Measurements from ENCODE around the gene INO80B.
"Not testable (repeated sequence)": the region's sequence is repeated elsewhere in the genome, so short reads cannot be mapped to it uniquely, and the experiment has no call there.

The INO80B gene

GRCh38 chr2:74426181-74426758, 28.6 kb upstream of the INO80B start:
- DNase-seq, result no peak

- DNase-seq, result no peak
Observed at GRCh38 chr2:74427551-74427950, 27.3 kb upstream of the INO80B start.

GRCh38 chr2:74428675-74429074, 26.2 kb upstream of the INO80B start:
- DNase-seq, result no peak

- no peak for DNase-seq
Observed at GRCh38 chr2:74429487-74430451, 25.1 kb upstream of the INO80B start.

GRCh38 chr2:74430502-74430901, 24.4 kb upstream of the INO80B start:
- no peak for DNase-seq

GRCh38 chr2:74436111-74436805, 18.6 kb upstream of the INO80B start:
- DNase-seq, result no peak

- no peak for DNase-seq
Observed at GRCh38 chr2:74436848-74437695, 17.8 kb upstream of the INO80B start.

DNA sequence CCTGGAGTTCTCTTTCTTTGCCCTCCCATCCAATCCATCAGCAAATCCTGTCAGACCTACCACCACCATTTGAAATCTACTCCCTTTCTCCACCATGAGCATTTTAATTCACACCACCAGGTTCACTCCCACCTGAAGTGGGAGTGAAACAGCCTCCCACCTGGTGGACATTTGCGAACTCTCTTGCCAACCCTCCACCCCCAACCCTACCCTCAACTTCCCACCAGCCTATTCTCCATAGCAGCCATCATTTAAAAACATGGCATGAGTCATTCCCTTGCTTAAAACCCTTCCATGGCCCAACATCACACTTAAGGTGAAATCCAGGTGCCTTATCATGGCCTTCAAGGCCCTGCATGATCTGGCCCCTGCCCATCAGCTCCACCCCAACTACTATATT, 16.6 kb upstream of the INO80B start:
- DNase-seq, result no peak

- no peak for DNase-seq
Observed at GRCh38 chr2:74439373-74439772, 15.5 kb upstream of the INO80B start.

DNA sequence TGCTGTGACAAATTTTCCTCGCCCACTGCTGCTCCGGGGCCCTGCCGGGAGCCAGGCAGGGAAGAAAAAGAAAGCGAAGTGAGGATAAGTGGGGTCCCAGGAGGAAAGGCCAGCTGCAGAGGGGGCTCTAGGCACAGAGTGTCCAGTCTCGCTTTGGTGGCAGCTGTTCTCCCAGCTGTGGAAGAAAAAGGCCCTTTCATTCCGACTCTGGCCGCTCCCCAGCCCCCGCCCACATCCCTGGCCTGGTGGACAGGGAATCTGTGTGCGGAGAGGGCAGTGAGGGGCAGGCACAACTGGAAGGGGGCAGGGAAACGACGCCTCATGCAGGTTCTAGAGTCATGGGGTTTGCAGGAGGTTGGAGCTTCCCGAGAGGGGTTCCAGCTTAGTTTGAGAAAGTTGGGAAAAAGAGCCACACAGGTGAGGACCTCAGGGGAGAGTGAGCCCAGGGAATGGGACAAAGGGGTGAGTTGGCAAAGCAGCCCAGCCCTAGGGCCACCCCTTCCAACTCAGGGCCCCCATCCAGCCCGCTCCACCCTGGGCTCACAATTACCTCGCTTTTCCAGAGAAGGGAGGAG, 15.0 kb upstream of the INO80B start:
- DNase-seq, result no peak

- peak; percentile 64 for DNase-seq
Observed at GRCh38 chr2:74440378-74441169, 14.3 kb upstream of the INO80B start.

DNA sequence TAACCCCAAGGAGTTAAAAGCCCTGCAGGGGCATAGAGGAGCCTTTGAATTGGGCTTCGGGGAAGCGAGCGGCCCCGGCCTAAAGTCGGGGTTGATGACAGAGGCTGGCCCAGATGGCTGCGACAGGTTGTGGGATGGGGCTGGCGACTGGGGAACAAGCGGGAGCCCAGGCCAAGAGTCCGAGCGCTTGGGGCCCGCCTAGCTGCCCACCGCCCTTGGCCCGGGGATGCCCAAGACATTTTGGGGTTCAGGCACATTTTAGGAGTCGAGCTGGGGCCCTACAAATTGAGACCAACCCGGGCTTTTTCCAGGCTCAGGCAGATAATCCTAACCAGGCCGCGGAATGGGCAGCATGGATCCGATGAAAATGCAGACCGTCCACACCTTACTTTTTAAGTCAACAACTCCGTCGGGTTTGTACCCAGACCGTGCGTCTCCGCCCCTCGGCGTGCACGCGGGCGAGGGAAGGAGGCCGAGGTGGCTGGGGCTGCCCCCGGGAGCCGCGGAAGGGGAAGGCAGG, 13.7 kb upstream of the INO80B start:
- DNase-seq, result no peak

DNA sequence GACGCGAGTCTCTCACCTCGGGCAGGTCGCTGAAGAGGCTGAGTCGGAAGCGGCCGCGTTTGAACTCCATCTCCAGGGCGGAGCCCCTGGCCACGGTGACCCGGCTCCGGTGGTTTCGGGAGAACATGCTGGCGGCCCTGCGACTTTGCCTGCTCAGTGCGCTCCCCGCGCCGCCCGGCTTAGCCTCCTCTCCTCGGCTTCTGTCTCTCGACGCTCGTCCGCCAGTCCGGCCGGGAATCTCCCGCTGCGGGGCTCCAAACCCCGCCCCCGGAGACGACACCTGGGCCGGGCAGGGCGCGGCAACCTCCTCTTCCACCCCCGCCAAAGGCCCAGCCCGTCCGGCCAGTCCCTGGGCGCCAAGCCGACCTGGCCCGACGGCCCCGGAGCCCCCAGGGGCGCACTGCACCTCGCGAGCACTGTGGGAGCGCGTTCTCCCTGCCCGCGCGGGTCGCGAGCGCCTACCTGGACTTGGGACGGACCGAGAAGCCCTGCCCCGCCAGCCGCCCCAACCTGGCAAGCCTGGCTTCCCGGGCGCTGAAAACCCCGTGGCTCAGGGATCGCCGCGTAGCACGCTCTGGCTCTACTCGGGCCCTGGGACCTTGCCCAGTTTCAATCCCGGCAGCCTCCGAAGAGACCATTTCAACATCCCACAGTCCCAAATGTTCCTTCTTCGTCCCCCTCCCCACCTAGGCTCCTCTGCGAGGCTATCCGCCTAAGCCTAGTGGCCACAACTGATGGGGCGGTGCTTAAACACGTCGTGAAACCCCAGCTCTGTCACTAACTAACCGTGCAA, 13.0 kb upstream of the INO80B start, which contains the start of gene RTKN:
RTKN (minus strand) TSS at position 248 of the 793 bp plus-strand sequence; CDS start at position 127, 121 bp downstream.
- DNase-seq, result no peak

DNA sequence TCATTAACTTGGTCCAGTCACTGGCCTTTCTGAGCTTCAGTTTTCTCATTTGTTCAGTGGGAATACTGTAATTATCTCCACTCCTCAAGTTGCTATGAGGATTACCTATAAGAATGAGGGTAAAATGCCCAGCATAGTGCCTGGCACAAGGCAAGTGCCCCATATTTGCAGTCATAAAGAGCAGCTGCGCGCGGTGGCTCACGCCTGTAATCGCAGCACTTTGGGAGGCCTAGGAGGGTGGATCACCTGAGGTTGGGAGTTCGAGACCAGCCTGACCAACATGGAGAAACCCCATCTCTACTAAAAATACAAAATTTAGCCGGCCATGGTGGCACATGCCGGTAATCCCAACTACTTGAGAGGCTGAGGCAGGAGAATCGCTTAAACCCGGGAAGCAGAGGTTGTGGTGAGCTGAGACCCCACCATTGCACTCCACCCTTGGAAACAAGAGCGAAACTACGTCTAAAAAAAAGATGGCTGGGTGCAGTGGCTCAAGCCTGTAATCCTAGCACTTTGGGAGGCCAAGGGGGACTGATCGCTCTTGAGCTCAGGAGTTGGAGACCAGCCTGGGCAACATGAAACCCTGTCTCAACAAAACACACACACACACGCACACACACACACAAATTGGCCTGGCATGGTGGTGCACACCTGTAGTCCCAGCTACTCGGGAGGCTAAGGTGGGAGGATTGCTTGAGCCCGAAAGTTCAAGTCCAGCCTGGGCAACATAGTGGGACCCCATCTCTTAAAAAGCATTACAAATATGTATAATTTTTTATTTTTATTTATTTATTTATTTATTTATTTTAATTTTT, 12.2 kb upstream of the INO80B start:
- not testable (repeated sequence) for DNase-seq

DNA sequence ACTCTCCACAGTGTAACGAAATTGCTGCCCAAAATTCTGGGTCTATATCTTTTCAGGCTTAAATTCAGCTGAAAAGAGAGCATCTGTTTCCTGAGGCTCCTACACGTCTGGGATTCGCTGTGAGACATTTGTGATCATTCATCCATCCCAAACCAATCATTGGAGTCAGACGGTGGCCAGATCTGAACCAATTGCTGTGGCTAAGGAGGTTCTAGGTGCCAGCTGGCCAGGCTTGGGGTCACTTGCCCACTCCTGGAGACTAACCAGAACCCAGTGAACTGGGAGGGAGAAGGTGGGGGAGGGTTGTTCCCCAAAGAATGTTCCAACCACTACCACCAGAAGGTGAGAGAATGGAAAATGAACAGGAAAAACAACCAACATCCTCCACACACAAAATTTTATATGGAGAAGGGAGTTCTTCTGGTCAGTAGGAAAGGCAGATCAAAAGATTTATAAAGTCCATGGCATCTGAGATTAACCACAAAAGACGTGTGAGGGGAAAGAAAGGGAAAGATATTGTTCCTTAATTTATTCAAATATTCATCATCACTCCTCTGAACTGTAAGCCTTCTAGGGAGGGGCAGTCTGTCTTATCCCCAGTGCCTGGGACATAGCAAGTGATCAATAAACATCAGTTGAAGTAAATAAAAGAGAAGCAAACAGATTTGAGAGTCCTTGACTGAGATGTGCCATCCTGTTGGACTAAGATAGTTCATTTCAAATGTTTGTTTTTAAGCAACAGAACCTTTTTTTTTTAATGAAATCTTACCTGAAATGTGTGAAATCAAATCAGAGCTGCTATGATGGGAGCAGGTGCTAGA, 10.2 kb upstream of the INO80B start:
- no peak for DNase-seq

DNA sequence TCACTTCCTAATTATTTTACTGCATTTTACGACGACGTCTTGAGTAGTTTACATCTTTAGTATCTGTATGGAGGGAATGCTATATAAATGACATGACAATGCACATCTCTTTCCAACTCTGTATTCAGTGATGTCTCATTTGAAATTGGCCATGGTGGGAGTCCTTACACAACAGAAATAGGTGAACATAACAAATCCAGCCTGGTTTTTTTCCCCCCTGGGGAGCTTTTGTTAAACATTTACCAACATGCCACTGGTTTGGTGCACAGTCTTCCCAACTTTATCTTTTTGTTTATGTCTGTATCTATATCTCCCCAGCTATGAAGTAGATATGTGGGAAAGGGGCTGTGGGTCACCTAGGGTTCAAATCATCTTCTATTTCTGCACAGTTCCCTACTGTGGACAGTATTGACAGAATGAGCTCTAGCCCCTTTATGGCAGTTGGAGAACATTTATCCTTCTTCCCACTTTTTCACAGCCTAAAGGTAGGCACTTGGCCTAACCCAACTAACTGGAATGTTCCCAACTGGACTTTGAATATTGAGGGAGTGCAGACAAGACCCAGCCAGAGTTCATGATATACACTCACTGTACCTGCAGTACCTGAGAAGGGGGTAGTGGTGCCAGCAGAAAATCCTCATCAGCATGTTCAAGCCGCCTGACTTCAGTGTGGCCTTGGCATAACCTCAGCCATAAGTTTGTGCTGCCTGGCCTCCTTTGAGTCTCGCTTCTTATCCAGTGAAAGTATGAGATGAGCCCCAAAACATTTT, 7.5 kb upstream of the INO80B start:
- no peak for DNase-seq

GRCh38 chr2:74448771-74449170, 6.1 kb upstream of the INO80B start:
- DNase-seq, result no peak
